SHP77 (cell line): ENCODE data around the gene TTBK2.

Experiments
- DNase-seq, 2 experiments: peaks; one replicate each; lab custom pipeline; 2025; lab: John Stamatoyannopoulos, UW

Gene TTBK2

GRCh38 chr15:42760759-42761158, 159.8 kb downstream of the TTBK2 start:
- no peak for DNase-seq

- no peak for DNase-seq
These were observed 161.5 kb downstream of the TTBK2 start for GRCh38 chr15:42759093-42759492.

- DNase-seq, result no peak
These were observed 170.3 kb downstream of the TTBK2 start for GRCh38 chr15:42750306-42750705.

- DNase-seq, result peak in 1 of 2 experiments; percentile 12
These were observed 171.3 kb downstream of the TTBK2 start for GRCh38 chr15:42749266-42749665.

GRCh38 chr15:42744195-42744594, 176.4 kb downstream of the TTBK2 start:
- DNase-seq, result no peak

GRCh38 chr15:42742149-42742548, 178.4 kb downstream of the TTBK2 start:
- no peak for DNase-seq

GRCh38 chr15:42741710-42742109, 178.9 kb downstream of the TTBK2 start:
- no peak for DNase-seq

GRCh38 chr15:42737529-42738328, 182.8 kb downstream of the TTBK2 start:
- peak; percentile 41 to 57 for DNase-seq

- DNase-seq, result peak; percentile 70 to 78
These were observed 183.6 kb downstream of the TTBK2 start, which contains the start of gene CDAN1 for GRCh38 chr15:42736793-42737528. Gene CDAN1 (minus strand): TSS chr15:42737128. CDS start chr15:42737102, 26 bp downstream.

GRCh38 chr15:42736178-42736792, 184.3 kb downstream of the TTBK2 start:
- DNase-seq, result no peak

- DNase-seq, result no peak
These were observed 185.0 kb downstream of the TTBK2 start for GRCh38 chr15:42735382-42736165.

- DNase-seq, result no peak
These were observed 186.4 kb downstream of the TTBK2 start for GRCh38 chr15:42734076-42734672.

GRCh38 chr15:42733027-42733426, 187.6 kb downstream of the TTBK2 start:
- no peak for DNase-seq

GRCh38 chr15:42732095-42732827, 188.3 kb downstream of the TTBK2 start:
- no peak for DNase-seq

GRCh38 chr15:42731461-42731860, 189.1 kb downstream of the TTBK2 start:
- no peak for DNase-seq

- DNase-seq, result no peak
These were observed 190.0 kb downstream of the TTBK2 start for GRCh38 chr15:42730536-42730935.

- DNase-seq, result no peak
These were observed 190.4 kb downstream of the TTBK2 start for GRCh38 chr15:42730135-42730534.

- DNase-seq, result no peak
These were observed 191.2 kb downstream of the TTBK2 start for GRCh38 chr15:42729409-42729808.

- no peak for DNase-seq
These were observed 191.6 kb downstream of the TTBK2 start for GRCh38 chr15:42728972-42729371.

- DNase-seq, result no peak
These were observed 192.0 kb downstream of the TTBK2 start for GRCh38 chr15:42728560-42728959.
